Measurements from ENCODE around the gene ARMC9. TPM values are rescaled to one million over a fixed set of nuclear protein-coding genes. Genes with fewer than 3 reads are reported as not detected.

Gene ARMC9
- total and polyA plus RNA-seq, 2 donors (not counting 3 experiments of a cell fraction or from before 2014, with no cell fraction given) = 16.4 to 24.2 TPM

DNA sequence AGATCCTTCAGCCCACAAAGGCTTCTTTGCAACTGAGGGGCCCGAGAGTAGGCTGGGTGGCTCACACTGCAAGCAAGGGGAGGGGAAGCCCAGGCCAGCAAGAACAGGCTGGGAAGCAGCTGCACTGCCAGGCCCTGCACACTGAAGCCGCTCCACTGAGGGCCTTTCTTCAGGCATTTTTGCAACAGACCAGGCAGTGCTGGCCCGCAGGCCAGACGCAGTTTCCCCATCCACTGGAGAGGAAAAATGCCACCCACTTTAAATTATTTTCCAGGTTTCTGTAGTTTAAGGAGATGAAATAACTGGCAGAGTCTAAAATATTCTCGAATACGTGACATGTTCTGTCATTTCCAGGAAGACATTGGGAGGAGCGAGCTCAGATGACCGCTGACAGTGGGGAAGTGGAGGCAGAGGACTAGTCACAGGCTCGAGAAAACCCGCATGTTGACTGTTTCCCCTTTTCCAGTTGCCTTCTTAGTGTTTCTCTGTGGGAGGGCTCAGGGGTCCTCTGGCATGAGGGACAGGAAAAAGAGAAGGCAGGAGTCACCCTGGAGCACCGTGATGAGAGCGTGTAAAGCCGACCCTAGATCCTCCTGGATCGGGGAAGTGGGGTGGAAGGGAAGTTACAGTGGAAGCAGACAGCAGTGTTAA lies 143.8 kb downstream of the ARMC9 start:
- Histone ChIP-seq H3K79me2 (ENCODE audit: control insufficient read depth, insufficient read depth, low read length) (no peaks in the 10 kb centered on the region), H3K9me1 (replicated peaks; ENCODE audit: control insufficient read depth, extremely low read depth, insufficient read depth, low read length) (no peaks in the 10 kb centered on the region), H3K27me3 (ENCODE audit: control insufficient read depth in 2 of 2, insufficient read depth in 2 of 2, low read length in 2 of 2) (no peaks in the 10 kb centered on the region), H3K9ac (replicated peaks; ENCODE audit: extremely low read depth, insufficient read depth, low read length) (no peak overlapping the region), H3K4me1 (ENCODE audit: control insufficient read depth, extremely low read depth, insufficient read depth, low read length) (no peaks in the 10 kb centered on the region), H3K4me3 (replicated peaks in 1 of 3; ENCODE audit: insufficient read depth in 1 of 3, low read depth in 1 of 3, low read length in 3 of 3) (no peak overlapping the region), H3K36me3 (ENCODE audit: control insufficient read depth in 2 of 2, extremely low read depth in 1 of 2, insufficient read depth in 2 of 2, low read length in 2 of 2) (no peaks in the 10 kb centered on the region), H2AFZ (ENCODE audit: low read depth, low read length) (no peak overlapping the region), H3K9me3 (replicated peaks; ENCODE audit: control insufficient read depth, insufficient read depth, low read length) (no peaks in the 10 kb centered on the region), H4K20me1 (replicated peaks; ENCODE audit: control insufficient read depth, extremely low read depth, insufficient read depth, low read length) (no peaks in the 10 kb centered on the region), H3K27ac (ENCODE audit: insufficient read depth, low read depth, low read length) (no peak overlapping the region), H3K4me2 (ENCODE audit: insufficient read depth, low read length) (no peak overlapping the region)
- TF ChIP-seq POLR2A (IDR thresholded peaks at IDR 0.05; ENCODE audit: low read depth, low read length) (no peak), POLR2AphosphoS5 (IDR thresholded peaks at IDR 0.05; ENCODE audit: insufficient read depth, low read depth, low read length) (no peak), FOS (IDR thresholded peaks at IDR 0.05; ENCODE audit: borderline replicate concordance, insufficient read depth, low read length) (no peak), JUN (IDR thresholded peaks at IDR 0.05; ENCODE audit: borderline replicate concordance, insufficient read depth, insufficient read length, low read depth) (no peak), CTCF (IDR thresholded peaks at IDR 0.05; ENCODE audit: extremely low read depth in 1 of 2, insufficient read depth in 1 of 2, low read depth in 1 of 2, low read length in 2 of 2) (no peak), EZH2 (IDR thresholded peaks at IDR 0.05; ENCODE audit: borderline replicate concordance, low read depth, low read length, severe bottlenecking) (no peak), MYC (IDR thresholded peaks at IDR 0.05; ENCODE audit: low read depth, low read length) (no peak), GATA2 (IDR thresholded peaks at IDR 0.05; ENCODE audit: insufficient read depth, insufficient read length, low read depth, low read length) (no peak)
- TF ChIP-seq, protein P1, sequence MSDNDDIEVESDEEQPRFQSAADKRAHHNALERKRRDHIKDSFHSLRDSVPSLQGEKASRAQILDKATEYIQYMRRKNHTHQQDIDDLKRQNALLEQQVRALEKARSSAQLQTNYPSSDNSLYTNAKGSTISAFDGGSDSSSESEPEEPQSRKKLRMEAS (IDR thresholded peaks at IDR 0.05; ENCODE audit: insufficient read depth, insufficient read length) = no peak
- CTCF ChIA-PET = no interaction called here
- FAIRE-seq (no peak), DNase-seq (ENCODE audit: low read depth, low spot score) (no peak)
- POLR2A ChIA-PET = no interaction called here
- intact Hi-C loops (cut with micrococcal nuclease) = no loop called here
- dilution Hi-C loops (cut with MboI; ENCODE audit: extremely low pct_ligation_motif_present, low sequenced_read_pairs) = no loop called here
- no TSS peak for BruUV-seq (replicated peaks)

Measured in endothelial cell of umbilical vein (primary cell).